Keratinocyte (primary cell): ENCODE measurements around the gene TPRN. TPM values are rescaled to one million over a fixed set of nuclear protein-coding genes. Genes with fewer than 3 reads are reported as not detected.
A peak's percentile ranks its signal among the peaks of the same experiment; 100 is the strongest.

Experiments
- DNase-seq: peaks from one replicate; pipeline ENCODE4 v3.0.0-alpha.2; 2011; ENCODE audit warnings: low read depth, missing footprints, low spot score
- FAIRE-seq: peaks from 2 replicates; lab custom pipeline; 2011; peaks lifted over from hg19 to GRCh38; lab: Jason Lieb, UNC
- H2AFZ ChIP-seq: 2 replicates; pipeline ENCODE4 v1.6.0; 2012; ENCODE audit warnings: low read length, control low read depth, inconsistent platforms; ENCODE audit not compliant: control insufficient read depth
- H3K27ac ChIP-seq: 2 replicates; pipeline ENCODE4 v1.5.1; 2011; ENCODE audit warnings: low read length; ENCODE audit not compliant: control insufficient read depth, insufficient read depth
- H3K27me3 ChIP-seq: 3 replicates; pipeline ENCODE4 v1.6.0; 2011; ENCODE audit warnings: low read length; ENCODE audit not compliant: control insufficient read depth, insufficient read depth; ENCODE audit errors: extremely low read depth
- H3K36me3 ChIP-seq, 2 experiments: 2 replicates in 1 of 2; 3 replicates in 1 of 2; pipeline ENCODE4 v1.5.1; 2011; ENCODE audit warnings: low read length in 2 of 2, mild to moderate bottlenecking in 1 of 2; ENCODE audit not compliant: control insufficient read depth in 2 of 2, insufficient read depth in 2 of 2; ENCODE audit errors: extremely low read depth in 1 of 2
- H3K4me1 ChIP-seq: 3 replicates; pipeline ENCODE4 v1.5.1; 2011; ENCODE audit warnings: low read length; ENCODE audit not compliant: control insufficient read depth, insufficient read depth; ENCODE audit errors: extremely low read depth
- H3K4me2 ChIP-seq: 3 replicates; pipeline ENCODE4 v1.6.0; 2011; ENCODE audit warnings: low read depth, low read length; ENCODE audit not compliant: control insufficient read depth, insufficient read depth; ENCODE audit errors: extremely low read depth
- H3K4me3 ChIP-seq, 3 experiments: fragments of 200-600 bp in 1 of 3; sonication (generic) in 1 of 3; 2 replicates in 2 of 3; 3 replicates in 1 of 3; pipeline ENCODE4 v1.5.1; 2011 to 2016; ENCODE audit warnings: low read length in 3 of 3, mild to moderate bottlenecking in 3 of 3, control low read depth in 2 of 3, inconsistent platforms in 1 of 3, low read depth in 1 of 3, mixed read lengths in 1 of 3, mixed run types in 1 of 3, moderate library complexity in 1 of 3; ENCODE audit not compliant: control insufficient read depth in 2 of 3, insufficient read depth in 2 of 3; ENCODE audit errors: extremely low read depth in 1 of 3
- H3K79me2 ChIP-seq: 2 replicates; pipeline ENCODE4 v1.6.0; 2012; ENCODE audit warnings: low read length; ENCODE audit not compliant: control insufficient read depth, insufficient read depth
- H3K9ac ChIP-seq: 3 replicates; pipeline ENCODE4 v1.6.0; 2011; ENCODE audit warnings: low read length; ENCODE audit not compliant: control insufficient read depth, insufficient read depth; ENCODE audit errors: extremely low read depth
- H3K9me1 ChIP-seq: 3 replicates; pipeline ENCODE4 v1.6.0; 2011; ENCODE audit warnings: low read length; ENCODE audit not compliant: control insufficient read depth, insufficient read depth; ENCODE audit errors: extremely low read depth
- H3K9me3 ChIP-seq: 2 replicates; pipeline ENCODE4 v1.5.1; 2012; ENCODE audit warnings: low read depth, low read length; ENCODE audit not compliant: control insufficient read depth
- H4K20me1 ChIP-seq: 3 replicates; pipeline ENCODE4 v1.6.0; 2011; ENCODE audit warnings: low read length; ENCODE audit not compliant: control insufficient read depth, insufficient read depth; ENCODE audit errors: extremely low read depth
- CTCF ChIP-seq, 3 experiments: IDR thresholded peaks in 1 of 3; conservative IDR thresholded peaks in 1 of 3; optimal IDR thresholded peaks in 1 of 3; 2 replicates in 2 of 3; 3 replicates in 1 of 3; pipeline versions ENCODE3 to v1.5.1; 2011; ENCODE audit warnings: low read length in 3 of 3, mild to moderate bottlenecking in 3 of 3, moderate library complexity in 2 of 3, control low read depth in 1 of 3, inconsistent platforms in 1 of 3; ENCODE audit not compliant: insufficient read depth in 2 of 3; ENCODE audit errors: extremely low read depth in 1 of 3
- EZH2 ChIP-seq: IDR thresholded peaks from one replicate; pipeline ENCODE4 v1.6.1; 2012; ENCODE audit warnings: inconsistent platforms, mild to moderate bottlenecking, low read length, moderate library complexity
- dilution Hi-C: fragments of 300-500 bp; cut with MboI; formaldehyde crosslinking; loops from one replicate; pipeline ENCODE4 v1.7.0; 2020; ENCODE audit warnings: low sequenced_read_pairs; ENCODE audit not compliant: extremely low pct_ligation_motif_present
- polyA plus RNA-seq, 5 experiments: library from polyadenylated mRNA; depleted of rRNA in 3 of 5; stranded (reverse) in 3 of 5; stranded (forward) in 1 of 5; unstranded in 1 of 5; fragments of >200 nt; gene quantifications; 1 replicate in 1 of 5; 2 replicates in 3 of 5; 3 replicates in 1 of 5; pipeline versions ENCODE4 v1.2.1 to v1.2.3, GENCODE V29; 2011 to 2012; ENCODE audit warnings: missing spikeins in 2 of 5, low read depth in 1 of 5, low replicate concordance in 1 of 5

Gene TPRN
- polyA plus RNA-seq, 1 donor (not counting 4 experiments of a cell fraction or from before 2014, with no cell fraction given): 1.1 TPM

- TF ChIP-seq CTCF (optimal IDR thresholded peaks at IDR 0.05 in 1 of 3, IDR thresholded peaks at IDR 0.05 in 1 of 3, conservative IDR thresholded peaks at IDR 0.05 in 1 of 3; ENCODE audit: extremely low read depth in 1 of 3, insufficient read depth in 2 of 3, low read length in 3 of 3): no peak
- TF ChIP-seq EZH2: no peak
- DNase-seq: no peak
- Histone ChIP-seq H4K20me1 (peaks cover 2% of the 10 kb centered on the region), H3K27ac (no peak overlapping the region), H3K27me3 (peaks cover 3% of the 10 kb centered on the region), H3K36me3 (peaks cover 13 to 17% of the 10 kb centered on the region in 2 experiments), H3K4me2 (no peak overlapping the region), H2AFZ (no peak overlapping the region), H3K79me2 (peaks cover 46% of the 10 kb centered on the region), H3K4me1 (peaks cover 33% of the 10 kb centered on the region), H3K9ac (no peak overlapping the region), H3K9me1 (peaks cover 2% of the 10 kb centered on the region), H3K4me3 (no peak overlapping the region), H3K9me3 (no peaks in the 10 kb centered on the region)
- dilution Hi-C loops: no loop called here
- no peak for FAIRE-seq
Observed at GRCh38 chr9:137190315-137190856, 10.2 kb downstream of the TPRN start.

GRCh38 chr9:137189297-137190295 lies 10.9 kb downstream of the TPRN start:
- Histone ChIP-seq H3K27me3 (peaks cover 3% of the 10 kb centered on the region), H3K4me3 (peak overlapping the region; percentile 88 to 96 (median 90)), H3K9ac (peak overlapping the region; percentile 92), H3K9me3 (no peaks in the 10 kb centered on the region), H3K4me2 (peak overlapping the region; percentile 79), H3K4me1 (peaks cover 25% of the 10 kb centered on the region), H3K36me3 (peaks cover 13 to 19% of the 10 kb centered on the region in 2 experiments), H2AFZ (peak overlapping the region; percentile 22), H4K20me1 (no peaks in the 10 kb centered on the region), H3K79me2 (peaks cover 47% of the 10 kb centered on the region), H3K27ac (peak overlapping the region; percentile 89), H3K9me1 (no peaks in the 10 kb centered on the region)
- FAIRE-seq (no peak), DNase-seq (no peak)
- dilution Hi-C loops: no loop called here
- TF ChIP-seq CTCF (optimal IDR thresholded peaks at IDR 0.05 in 1 of 3, IDR thresholded peaks at IDR 0.05 in 1 of 3, conservative IDR thresholded peaks at IDR 0.05 in 1 of 3; ENCODE audit: extremely low read depth in 1 of 3, insufficient read depth in 2 of 3, low read length in 3 of 3) (no peak), EZH2 (no peak)
